Tibial nerve (tissue), 3 donors: ENCODE results near the gene ANXA6.

ENCODE experiments used
- POLR2A ChIP-seq, 2 donors: fragments of 450-650 bp; IDR thresholded peaks; one replicate each; pipeline ENCODE4 v1.6.1; 2017; ENCODE audit warnings: antibody characterized with exemption in 2 of 2, mild to moderate bottlenecking in 2 of 2, moderate library complexity in 2 of 2
- TF ChIP-seq, protein P1 (sequence below), 5 experiments: fragments of 200-600 bp in 3 of 5; fragments of 450-650 bp in 2 of 5; sonication (generic) in 3 of 5; IDR thresholded peaks; one replicate each; pipeline ENCODE4 v1.5.1; 2016 to 2019; ENCODE audit warnings: antibody characterized with exemption in 5 of 5, mild to moderate bottlenecking in 3 of 5, moderate library complexity in 2 of 5

DNA sequence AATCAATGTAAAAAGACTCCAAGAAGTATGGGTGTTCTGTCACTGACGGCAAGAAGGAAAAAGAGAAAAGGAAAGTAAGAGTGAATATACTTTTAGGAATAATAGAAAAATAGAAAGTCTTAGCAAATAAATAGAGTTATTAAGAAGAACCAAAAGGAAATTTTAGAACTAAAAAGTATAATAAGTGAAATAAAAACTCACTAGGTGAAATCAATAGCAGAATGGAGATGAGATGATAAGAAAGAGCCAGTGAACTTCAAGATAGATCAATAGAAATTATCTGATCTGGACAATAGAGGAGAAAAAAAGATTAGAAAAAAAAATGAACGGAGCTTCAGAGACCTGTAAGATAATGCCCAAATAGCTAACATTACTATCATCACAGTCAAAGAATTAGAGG, 31.6 kb upstream of the ANXA6 start:
- TF ChIP-seq, protein P1, sequence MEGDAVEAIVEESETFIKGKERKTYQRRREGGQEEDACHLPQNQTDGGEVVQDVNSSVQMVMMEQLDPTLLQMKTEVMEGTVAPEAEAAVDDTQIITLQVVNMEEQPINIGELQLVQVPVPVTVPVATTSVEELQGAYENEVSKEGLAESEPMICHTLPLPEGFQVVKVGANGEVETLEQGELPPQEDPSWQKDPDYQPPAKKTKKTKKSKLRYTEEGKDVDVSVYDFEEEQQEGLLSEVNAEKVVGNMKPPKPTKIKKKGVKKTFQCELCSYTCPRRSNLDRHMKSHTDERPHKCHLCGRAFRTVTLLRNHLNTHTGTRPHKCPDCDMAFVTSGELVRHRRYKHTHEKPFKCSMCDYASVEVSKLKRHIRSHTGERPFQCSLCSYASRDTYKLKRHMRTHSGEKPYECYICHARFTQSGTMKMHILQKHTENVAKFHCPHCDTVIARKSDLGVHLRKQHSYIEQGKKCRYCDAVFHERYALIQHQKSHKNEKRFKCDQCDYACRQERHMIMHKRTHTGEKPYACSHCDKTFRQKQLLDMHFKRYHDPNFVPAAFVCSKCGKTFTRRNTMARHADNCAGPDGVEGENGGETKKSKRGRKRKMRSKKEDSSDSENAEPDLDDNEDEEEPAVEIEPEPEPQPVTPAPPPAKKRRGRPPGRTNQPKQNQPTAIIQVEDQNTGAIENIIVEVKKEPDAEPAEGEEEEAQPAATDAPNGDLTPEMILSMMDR (IDR thresholded peaks at IDR 0.05), result no peak
- TF ChIP-seq POLR2A (IDR thresholded peaks at IDR 0.05), result no peak
